ENCODE measurements around the gene TMEM201.

GRCh38 chr1:9651220-9651564 lies 62.5 kb downstream of the TMEM201 start:
- TF ChIP-seq CTCF (IDR thresholded peaks at IDR 0.05; ENCODE audit: low read depth, low read length, poor library complexity, severe bottlenecking) (no peak), EZH2phosphoT487 (IDR thresholded peaks at IDR 0.05; ENCODE audit: borderline replicate concordance, low read length) (no peak)

All from DOHH2 (cell line).